KOPT-K1 (cell line): ENCODE results near the gene WWC2.
"Not testable (repeated sequence)": the region's sequence is repeated elsewhere in the genome, so short reads cannot be mapped to it uniquely, and the experiment has no call there.

Experiments
- H3K27ac ChIP-seq: fragments of 200-600 bp; sonication (generic); 2 replicates; pipeline ENCODE4 v1.5.1; 2016; ENCODE audit warnings: antibody characterized with exemption, mild to moderate bottlenecking, low read depth, low read length; ENCODE audit not compliant: poor library complexity, severe bottlenecking
- H3K36me3 ChIP-seq: fragments of 200-600 bp; sonication (generic); 2 replicates; pipeline ENCODE4 v1.5.1; 2017; ENCODE audit warnings: antibody characterized with exemption, mild to moderate bottlenecking, low read length, moderate library complexity; ENCODE audit not compliant: insufficient read depth
- H3K9me3 ChIP-seq: fragments of 200-600 bp; sonication (generic); 2 replicates; pipeline ENCODE4 v1.5.1; 2017; ENCODE audit warnings: antibody characterized with exemption, low read length, mild to moderate bottlenecking; ENCODE audit not compliant: insufficient read depth, poor library complexity, severe bottlenecking

WWC2 gene

DNA sequence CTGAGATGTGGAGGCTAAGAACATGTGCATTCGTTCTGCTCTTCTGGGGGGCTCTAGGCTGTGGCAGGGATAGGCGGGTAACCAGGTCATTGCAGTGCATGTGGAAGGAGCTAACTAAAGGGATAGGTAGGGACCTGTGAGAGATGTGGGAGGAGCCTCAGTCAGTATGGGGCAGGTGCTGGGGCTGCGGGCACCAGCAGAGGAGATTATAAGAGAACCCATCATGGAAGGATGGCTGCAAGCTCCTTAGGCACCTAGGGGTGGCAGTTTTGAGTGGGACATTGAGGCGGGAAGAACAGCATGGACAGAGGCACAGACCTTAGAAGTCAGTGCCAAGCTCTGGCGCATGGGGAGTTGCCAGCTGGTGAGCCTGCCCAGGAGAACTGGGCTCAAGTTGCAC, 213.8 kb downstream of the WWC2 start:
- H3K36me3 ChIP-seq: no peaks in the 10 kb centered on the region
- H3K27ac ChIP-seq: no peak overlapping the region
- H3K9me3 ChIP-seq: no peaks in the 10 kb centered on the region

DNA sequence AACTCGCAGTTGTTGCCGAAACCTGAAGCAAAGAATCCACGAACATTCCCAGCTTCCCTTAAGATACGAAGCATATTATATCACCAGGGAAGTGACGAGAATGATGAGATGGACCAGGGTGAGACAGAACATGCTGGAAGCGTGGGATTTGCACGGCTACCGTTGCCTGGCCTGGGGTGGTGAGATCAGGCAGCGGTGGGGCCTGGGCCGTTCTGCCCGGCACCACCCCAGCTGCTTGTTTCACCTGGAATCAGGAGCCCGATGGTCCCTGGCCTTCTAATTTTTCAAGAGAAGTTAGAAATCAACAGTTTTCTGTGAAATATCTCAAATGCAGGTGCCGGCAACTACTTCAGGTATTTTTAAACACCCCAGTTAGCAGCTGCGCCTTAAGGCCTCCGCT, 215.3 kb downstream of the WWC2 start:
- H3K27ac ChIP-seq: no peak overlapping the region
- no peaks in the 10 kb centered on the region for H3K36me3 ChIP-seq
- no peaks in the 10 kb centered on the region for H3K9me3 ChIP-seq

DNA sequence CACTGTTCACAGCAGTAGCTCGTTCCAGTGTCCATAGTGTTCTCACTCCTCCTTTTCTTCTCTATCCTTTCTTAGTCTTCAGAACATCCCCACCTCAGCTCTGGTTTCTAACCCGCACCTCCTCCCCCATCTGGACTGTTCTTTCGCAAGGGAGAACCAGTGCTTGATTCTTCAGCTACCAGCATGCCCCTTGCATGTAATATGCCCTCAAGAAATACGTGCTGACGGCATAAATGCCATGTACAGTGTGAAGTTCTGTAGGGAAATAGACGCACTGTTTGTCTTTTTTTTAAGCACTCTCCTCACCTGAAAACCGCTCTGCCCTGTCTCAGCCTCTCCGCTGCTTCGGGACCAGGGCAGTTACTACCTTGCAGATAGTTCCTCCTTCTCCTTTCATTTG, 215.7 kb downstream of the WWC2 start:
- Histone ChIP-seq H3K36me3 (no peaks in the 10 kb centered on the region), H3K9me3 (no peaks in the 10 kb centered on the region), H3K27ac (no peak overlapping the region)

DNA sequence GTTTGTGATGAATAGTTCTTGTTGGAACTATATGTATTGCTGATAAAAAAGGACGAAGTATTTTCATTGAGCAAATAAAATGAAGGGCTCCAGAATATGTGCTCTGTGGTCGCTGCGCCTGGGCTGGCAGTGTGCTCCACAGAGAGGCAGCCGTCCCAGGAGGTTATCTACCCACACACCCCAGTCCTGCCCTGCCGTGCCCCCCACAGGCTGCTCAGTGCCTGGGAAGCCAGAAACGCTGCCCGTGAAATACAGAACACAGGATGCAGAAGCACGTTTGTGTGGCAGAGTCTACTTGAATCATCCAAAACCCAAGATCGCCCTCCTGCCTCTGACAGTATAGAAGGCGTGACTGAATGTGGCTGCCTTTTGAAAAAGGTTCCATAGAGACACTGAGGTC, 219.6 kb downstream of the WWC2 start:
- H3K27ac ChIP-seq: no peak overlapping the region
- H3K36me3 ChIP-seq: no peaks in the 10 kb centered on the region
- no peaks in the 10 kb centered on the region for H3K9me3 ChIP-seq

DNA sequence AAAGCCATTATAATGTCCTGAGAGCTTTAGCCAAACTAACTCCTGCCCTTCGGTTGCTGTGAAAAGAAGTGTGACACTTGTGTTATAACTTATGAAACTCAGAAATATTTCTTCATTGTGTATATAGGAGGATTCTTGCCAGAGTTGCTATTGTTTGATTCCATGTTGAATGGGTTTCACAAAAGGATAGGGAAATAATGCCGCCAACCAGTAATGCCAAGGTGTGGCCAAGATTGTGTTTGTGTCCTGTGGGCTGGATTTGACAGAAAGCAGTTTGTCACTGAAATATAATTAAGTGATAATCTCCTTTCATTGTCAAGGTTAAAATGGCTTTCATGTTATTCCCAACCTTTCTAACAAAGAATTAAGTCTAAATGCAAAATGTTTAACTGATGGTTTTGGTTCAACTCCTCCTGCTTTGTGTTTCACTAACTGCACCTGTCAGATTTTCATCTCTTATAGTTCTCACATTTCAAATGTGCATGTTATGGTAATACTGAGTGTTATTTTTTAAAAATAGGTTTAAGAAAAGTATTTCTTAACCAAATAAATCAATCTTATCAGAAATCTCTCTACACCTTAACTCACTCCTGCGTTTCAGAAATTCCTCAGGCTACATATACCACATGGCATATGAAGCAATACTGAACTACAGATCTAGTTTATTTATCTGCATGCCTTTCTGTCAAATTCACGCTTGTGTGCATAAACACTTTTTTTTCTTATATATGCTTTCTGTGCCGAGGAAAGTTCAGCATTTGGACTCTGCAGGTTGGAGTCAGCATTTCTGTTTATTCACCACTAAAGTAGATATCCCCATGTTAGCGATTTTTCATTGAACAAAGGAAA, 221.4 kb downstream of the WWC2 start, which contains the start of gene CLDN22:
Gene CLDN22, minus strand, starts transcription at position 66 of the 849 bp plus-strand sequence. Its CDS starts 58 bp downstream, at position 8.
- Histone ChIP-seq H3K36me3 (no peaks in the 10 kb centered on the region), H3K9me3 (no peaks in the 10 kb centered on the region), H3K27ac (no peak within 1 kb of the TSS)

DNA sequence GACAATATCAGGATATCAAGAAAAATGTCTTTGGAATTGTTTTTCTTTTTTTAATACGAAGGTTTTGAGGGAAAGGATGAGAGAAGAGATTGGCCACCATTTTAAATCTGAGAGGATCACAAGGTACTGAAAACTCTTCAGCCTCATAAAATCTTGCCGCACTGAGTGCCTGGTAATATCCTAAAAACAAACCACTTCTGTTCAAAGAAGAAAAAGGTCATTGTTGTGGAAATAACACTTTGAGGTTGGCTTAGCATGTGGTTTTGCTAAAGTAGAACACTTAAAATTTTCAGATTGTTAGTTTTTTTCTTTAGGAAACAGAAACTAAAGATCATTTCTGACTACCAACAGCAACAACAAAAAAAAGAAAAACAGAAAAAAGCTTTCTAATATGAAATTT, 222.0 kb downstream of the WWC2 start:
- Histone ChIP-seq H3K36me3 (no peaks in the 10 kb centered on the region), H3K27ac (no peak overlapping the region)

DNA sequence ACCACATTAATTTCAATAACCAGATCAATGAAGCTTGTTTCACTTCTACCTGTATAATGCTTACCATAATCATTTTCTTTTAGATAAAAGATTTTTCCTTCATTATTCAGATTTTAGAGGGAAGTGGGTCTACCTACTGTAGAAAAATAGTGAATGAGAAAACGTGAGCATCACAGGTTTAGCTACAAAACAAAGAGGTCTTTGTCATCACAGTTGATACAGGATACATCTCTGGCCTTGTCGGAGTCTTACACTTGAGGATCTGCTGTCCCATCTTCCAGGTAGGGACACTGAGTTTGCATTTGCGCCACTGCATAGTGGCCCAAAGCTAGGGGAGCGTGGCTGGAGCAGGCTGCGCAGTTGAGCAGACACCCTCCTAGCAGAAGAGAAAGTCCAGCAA, 222.5 kb downstream of the WWC2 start:
- H3K36me3 ChIP-seq: no peaks in the 10 kb centered on the region
- H3K27ac ChIP-seq: no peak overlapping the region
- peaks cover 5% of the 10 kb centered on the region for H3K9me3 ChIP-seq

More for the DNA sequence above, 222.0 kb downstream of the WWC2 start:
- H3K9me3 ChIP-seq: peaks cover 1% of the 10 kb centered on the region

DNA sequence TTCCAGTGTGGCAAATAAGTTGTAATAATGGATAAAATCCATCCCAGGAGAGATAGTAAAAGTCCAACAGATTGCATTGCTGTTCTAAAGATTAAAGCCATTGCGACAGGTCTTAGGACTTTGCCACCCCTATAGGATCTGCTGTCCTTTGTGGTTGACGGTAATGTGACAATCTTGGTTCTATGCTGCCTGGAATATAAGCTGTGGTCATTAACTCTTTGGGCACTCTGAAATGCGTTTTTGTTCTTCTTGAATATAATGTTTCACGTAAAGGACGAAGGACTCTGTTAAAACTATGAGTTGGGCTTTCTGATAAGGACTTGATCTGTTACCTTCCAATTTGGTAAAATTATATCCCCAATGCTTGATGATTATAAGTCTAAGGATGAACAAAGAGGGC, 223.3 kb downstream of the WWC2 start, which contains the start of gene CLDN24:
Gene CLDN24, minus strand, starts transcription at position 101 of the 400 bp plus-strand sequence. Its CDS starts 0 bp downstream, at position 101.
- Histone ChIP-seq H3K36me3 (no peaks in the 10 kb centered on the region), H3K27ac (no peak within 1 kb of the TSS), H3K9me3 (peaks cover 10% of the 10 kb centered on the region)

DNA sequence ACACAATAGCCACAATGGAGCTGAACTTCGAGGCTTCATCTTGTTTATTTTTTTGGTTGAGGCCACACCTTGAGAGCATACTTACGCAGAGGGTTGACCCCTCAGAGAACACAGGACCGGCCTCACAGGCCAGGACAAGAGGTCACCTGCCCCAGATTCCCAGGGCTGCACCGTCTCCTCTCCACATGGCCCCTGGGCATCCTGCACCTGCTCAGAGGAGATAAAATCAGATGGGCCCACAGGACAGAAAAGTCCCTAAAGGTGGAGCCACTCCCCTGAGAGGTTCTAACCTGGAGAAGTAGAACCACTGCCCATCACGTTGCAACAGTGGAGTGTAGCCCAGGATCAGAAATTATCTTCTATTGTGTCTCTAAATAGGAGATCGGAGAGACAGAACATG, 224.2 kb downstream of the WWC2 start:
- no peak overlapping the region for H3K27ac ChIP-seq
- H3K36me3 ChIP-seq: no peaks in the 10 kb centered on the region
- peaks cover 10% of the 10 kb centered on the region for H3K9me3 ChIP-seq

DNA sequence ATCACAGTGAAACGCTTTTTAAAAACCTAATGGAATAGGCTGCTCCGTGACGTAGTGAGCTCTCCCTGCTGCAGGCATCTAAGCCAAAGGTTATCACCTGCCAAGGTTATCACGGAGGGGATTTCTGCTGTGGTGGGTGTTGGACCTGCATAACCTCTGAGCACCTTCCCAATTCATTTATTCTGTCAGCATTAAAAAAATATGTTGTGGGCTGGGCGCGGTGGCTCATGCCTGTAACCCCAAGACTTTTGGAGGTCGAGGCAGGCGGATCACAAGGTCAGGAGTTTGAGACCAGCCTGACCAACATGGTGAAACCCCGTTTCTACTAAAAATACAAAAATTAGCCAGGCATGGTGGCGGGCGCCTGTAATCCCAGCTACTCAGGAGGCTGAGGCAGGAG, 225.0 kb downstream of the WWC2 start:
- H3K27ac ChIP-seq, H3K36me3 ChIP-seq, H3K9me3 ChIP-seq: not testable (repeated sequence)

DNA sequence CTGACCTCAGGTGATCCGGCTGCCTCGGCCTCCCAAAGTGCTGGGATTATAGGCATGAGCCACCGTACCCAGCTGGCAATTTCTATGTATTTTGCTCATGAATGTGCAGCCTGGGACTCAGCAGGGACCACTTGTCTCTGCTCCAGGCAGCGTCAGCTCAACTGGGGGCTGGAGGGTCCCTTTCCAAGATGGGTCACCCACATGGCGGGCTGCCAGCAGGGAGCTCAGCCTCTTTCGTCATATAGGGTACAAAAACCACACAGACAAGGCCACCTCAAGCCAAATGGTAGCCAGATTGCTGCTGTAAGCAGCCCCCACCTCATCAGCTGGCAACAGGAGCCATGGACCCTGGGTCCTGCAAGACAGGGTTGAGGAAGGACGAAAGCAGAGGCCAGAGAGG, 225.6 kb downstream of the WWC2 start:
- Histone ChIP-seq H3K27ac (no peak overlapping the region), H3K9me3 (peaks cover 10% of the 10 kb centered on the region), H3K36me3 (no peaks in the 10 kb centered on the region)

DNA sequence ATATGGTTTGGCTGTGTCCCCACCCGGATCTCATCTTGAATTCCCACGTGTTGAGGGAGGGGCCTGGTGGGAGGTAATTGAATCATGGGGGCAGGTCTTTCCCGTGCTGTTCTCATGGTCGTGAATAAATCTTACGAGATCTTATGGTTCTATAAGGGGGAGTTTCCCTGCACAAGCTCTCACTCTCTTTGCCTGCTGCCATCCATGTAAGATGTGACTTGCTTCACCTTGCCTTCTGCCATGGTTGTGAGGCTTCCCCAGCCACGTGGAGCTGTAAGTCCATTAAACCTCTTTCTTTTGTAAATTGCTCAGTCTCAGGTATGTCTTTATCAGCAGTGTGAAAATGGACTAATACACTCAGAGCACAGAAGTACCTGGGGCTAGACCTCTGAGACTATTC, 227.3 kb downstream of the WWC2 start:
- not testable (repeated sequence) for H3K9me3 ChIP-seq, H3K36me3 ChIP-seq, H3K27ac ChIP-seq

DNA sequence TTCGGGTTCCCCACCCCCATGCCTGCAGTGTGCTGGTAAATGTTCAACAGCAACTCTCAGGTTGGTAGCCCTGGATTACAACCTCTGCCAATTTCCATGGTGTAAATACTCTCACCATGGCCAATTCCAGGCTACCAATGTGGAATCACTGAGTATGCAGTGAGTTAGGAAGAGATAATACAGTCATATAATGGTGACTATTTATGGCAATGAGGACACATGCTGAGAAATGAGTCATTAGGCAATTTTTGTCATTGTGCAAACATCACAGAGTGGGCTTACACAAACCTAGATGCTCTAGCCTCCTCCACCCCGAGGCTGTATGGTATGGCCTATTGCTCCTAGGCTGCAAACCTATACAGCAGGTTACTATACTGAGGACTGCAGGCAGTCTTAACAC, 227.8 kb downstream of the WWC2 start:
- Histone ChIP-seq H3K27ac (no peak overlapping the region), H3K9me3 (peaks cover 10% of the 10 kb centered on the region)

DNA sequence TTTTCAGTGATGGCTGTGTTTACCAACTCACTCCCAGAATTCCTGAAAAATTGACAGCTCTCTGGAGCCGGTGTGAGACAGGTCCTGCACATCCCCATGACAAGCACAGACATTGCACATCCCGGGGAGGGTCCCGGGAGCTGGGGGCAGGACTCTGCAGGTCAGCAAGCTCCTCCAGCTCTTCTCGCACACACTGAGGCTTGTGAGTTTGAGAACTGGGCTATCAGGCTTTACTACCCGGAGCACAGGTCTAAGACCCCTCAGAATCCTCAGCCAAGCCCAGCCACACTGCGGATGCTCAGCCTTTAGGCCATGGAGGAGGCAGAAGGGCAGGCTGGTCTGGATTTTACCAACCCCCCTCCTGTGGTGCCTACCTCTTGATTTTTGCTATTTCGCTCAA, 228.8 kb downstream of the WWC2 start:
- Histone ChIP-seq H3K36me3 (no peaks in the 10 kb centered on the region), H3K27ac (no peak overlapping the region), H3K9me3 (peaks cover 10% of the 10 kb centered on the region)

More for the DNA sequence above, 227.8 kb downstream of the WWC2 start:
- H3K36me3 ChIP-seq: no peaks in the 10 kb centered on the region

DNA sequence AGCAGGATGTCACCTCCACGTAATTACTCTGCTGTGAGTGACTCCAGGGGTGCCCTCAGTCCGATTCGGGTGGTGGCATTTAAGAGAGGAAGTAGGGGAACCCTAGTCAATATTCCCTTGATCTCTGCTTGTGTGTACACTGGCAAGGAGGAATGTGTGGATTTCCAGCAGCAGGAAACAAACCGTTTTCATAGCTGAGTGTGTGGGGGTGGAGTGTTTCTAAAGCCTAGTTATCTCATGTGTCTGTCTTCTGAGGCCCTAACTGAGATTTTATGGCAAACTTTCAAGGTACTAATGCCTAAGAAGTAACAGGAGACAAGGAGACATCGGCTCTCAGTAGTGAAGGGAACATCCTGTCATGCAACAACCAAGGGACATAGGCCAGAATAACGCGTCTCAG, 229.8 kb downstream of the WWC2 start:
- Histone ChIP-seq H3K36me3 (no peaks in the 10 kb centered on the region), H3K27ac (no peak overlapping the region), H3K9me3 (peaks cover 10% of the 10 kb centered on the region)

DNA sequence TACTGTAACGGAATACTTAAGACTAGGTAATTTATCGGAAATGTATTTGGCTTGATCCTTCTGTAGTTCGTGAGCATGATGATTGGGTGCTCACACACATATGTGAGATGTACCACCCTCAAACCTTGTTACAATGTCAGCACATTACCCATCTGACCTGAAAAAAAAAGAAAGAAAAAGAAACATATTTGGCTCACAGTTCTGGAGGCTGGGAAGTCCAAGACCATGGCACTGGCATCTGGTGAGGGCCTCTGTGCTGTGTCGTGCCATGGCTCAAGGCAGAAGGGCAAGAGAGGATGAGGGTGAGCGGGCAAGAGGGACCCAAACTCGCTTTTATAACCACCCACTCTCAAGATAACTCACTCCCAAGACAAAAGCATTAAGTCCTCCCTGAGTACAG, 230.2 kb downstream of the WWC2 start:
- Histone ChIP-seq H3K36me3 (no peaks in the 10 kb centered on the region), H3K27ac (no peak overlapping the region), H3K9me3 (peaks cover 10% of the 10 kb centered on the region)
